ENCODE data around the gene PCDHB4.
"Not testable (repeated sequence)": the region's sequence is repeated elsewhere in the genome, so short reads cannot be mapped to it uniquely, and the experiment has no call there.

DNA sequence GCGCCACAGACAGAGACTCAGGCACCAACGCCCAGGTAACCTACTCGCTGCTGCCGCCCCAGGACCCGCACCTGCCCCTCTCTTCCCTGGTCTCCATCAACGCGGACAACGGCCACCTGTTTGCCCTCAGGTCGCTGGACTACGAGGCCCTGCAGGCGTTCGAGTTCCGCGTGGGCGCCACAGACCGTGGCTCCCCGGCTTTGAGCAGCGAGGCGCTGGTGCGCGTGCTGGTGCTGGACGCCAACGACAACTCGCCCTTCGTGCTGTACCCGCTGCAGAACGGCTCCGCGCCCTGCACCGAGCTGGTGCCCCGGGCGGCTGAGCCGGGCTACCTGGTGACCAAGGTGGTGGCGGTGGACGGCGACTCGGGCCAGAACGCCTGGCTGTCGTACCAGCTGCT is 19.5 kb upstream of the PCDHB4 start:
- TF ChIP-seq, protein P1, sequence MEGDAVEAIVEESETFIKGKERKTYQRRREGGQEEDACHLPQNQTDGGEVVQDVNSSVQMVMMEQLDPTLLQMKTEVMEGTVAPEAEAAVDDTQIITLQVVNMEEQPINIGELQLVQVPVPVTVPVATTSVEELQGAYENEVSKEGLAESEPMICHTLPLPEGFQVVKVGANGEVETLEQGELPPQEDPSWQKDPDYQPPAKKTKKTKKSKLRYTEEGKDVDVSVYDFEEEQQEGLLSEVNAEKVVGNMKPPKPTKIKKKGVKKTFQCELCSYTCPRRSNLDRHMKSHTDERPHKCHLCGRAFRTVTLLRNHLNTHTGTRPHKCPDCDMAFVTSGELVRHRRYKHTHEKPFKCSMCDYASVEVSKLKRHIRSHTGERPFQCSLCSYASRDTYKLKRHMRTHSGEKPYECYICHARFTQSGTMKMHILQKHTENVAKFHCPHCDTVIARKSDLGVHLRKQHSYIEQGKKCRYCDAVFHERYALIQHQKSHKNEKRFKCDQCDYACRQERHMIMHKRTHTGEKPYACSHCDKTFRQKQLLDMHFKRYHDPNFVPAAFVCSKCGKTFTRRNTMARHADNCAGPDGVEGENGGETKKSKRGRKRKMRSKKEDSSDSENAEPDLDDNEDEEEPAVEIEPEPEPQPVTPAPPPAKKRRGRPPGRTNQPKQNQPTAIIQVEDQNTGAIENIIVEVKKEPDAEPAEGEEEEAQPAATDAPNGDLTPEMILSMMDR (conservative IDR thresholded peaks at IDR 0.05 in 1 of 2, IDR thresholded peaks at IDR 0.05 in 1 of 2; ENCODE audit: extremely low read depth in 1 of 2, insufficient read depth in 1 of 2, low read depth in 1 of 2, low read length in 2 of 2), result not testable (repeated sequence)
- TF ChIP-seq EZH2 (IDR thresholded peaks at IDR 0.05; ENCODE audit: borderline replicate concordance, low read length), result not testable (repeated sequence)
